WERI-Rb-1 (cell line): Measurements from ENCODE around the gene ABCE1.

Experiments used
- DNase-seq: peaks from one replicate; pipeline ENCODE4 v3.0.0-alpha.2; 2020
- H3K27ac ChIP-seq: fragments of 250-450 bp; sonication (Bioruptor Pico); 2 replicates; pipeline ENCODE4 v1.5.1; 2020; ENCODE audit warnings: mild to moderate bottlenecking, moderate library complexity
- H3K27me3 ChIP-seq: fragments of 250-450 bp; sonication (Bioruptor Pico); 2 replicates; pipeline ENCODE4 v1.5.1; 2021; ENCODE audit warnings: mild to moderate bottlenecking, low read depth, moderate library complexity; ENCODE audit not compliant: insufficient read depth, severe bottlenecking
- H3K36me3 ChIP-seq: fragments of 250-450 bp; sonication (Bioruptor Pico); 2 replicates; pipeline ENCODE4 v1.5.1; 2020; ENCODE audit warnings: mild to moderate bottlenecking, moderate library complexity
- H3K4me3 ChIP-seq: 2 replicates; pipeline ENCODE4 v1.5.1; 2011; ENCODE audit warnings: low read depth, mild to moderate bottlenecking, control low read depth, low read length
- H3K9me3 ChIP-seq: fragments of 250-450 bp; sonication (Bioruptor Pico); 2 replicates; pipeline ENCODE4 v1.5.1; 2021; ENCODE audit warnings: mild to moderate bottlenecking, moderate library complexity; ENCODE audit not compliant: severe bottlenecking
- CTCF ChIP-seq: IDR thresholded peaks from 2 replicates; pipeline ENCODE4 v1.5.1; 2011; ENCODE audit warnings: low read depth, mild to moderate bottlenecking, control low read depth, inconsistent platforms, low read length

ABCE1 gene

GRCh38 chr4:145058256-145058655, 39.9 kb upstream of the ABCE1 start:
- Histone ChIP-seq H3K36me3 (peaks cover 4% of the 10 kb centered on the region; the same call in 1 of the 2 replicates), H3K27ac (no peak overlapping the region), H3K27me3 (no peaks in the 10 kb centered on the region), H3K9me3 (no peaks in the 10 kb centered on the region), H3K4me3 (no peak overlapping the region)
- TF ChIP-seq CTCF, result no peak
- DNase-seq, result no peak

GRCh38 chr4:145061318-145061920, 36.7 kb upstream of the ABCE1 start:
- no peaks in the 10 kb centered on the region for H3K9me3 ChIP-seq
- peaks cover 4% of the 10 kb centered on the region; the same call in 1 of the 2 replicates for H3K36me3 ChIP-seq
- DNase-seq, result no peak
- TF ChIP-seq CTCF, result no peak
- no peaks in the 10 kb centered on the region for H3K27me3 ChIP-seq
- H3K4me3 ChIP-seq, result no peak overlapping the region
- H3K27ac ChIP-seq, result no peak overlapping the region

GRCh38 chr4:145066063-145066501, 32.0 kb upstream of the ABCE1 start:
- TF ChIP-seq CTCF, result no peak
- Histone ChIP-seq H3K27ac (no peak overlapping the region), H3K27me3 (no peaks in the 10 kb centered on the region), H3K9me3 (no peaks in the 10 kb centered on the region), H3K36me3 (peaks cover 4% of the 10 kb centered on the region), H3K4me3 (no peak overlapping the region)
- no peak for DNase-seq

- Histone ChIP-seq H3K4me3 (no peak overlapping the region), H3K27me3 (no peaks in the 10 kb centered on the region), H3K27ac (no peak overlapping the region), H3K36me3 (peaks cover under 1% of the 10 kb centered on the region; the same call in 1 of the 2 replicates), H3K9me3 (no peaks in the 10 kb centered on the region)
- no peak for DNase-seq
- TF ChIP-seq CTCF, result no peak
These were observed 28.8 kb upstream of the ABCE1 start for GRCh38 chr4:145069361-145069760.

GRCh38 chr4:145071560-145071959, 26.6 kb upstream of the ABCE1 start:
- no peak overlapping the region for H3K27ac ChIP-seq
- H3K4me3 ChIP-seq, result no peak overlapping the region
- no peaks in the 10 kb centered on the region for H3K9me3 ChIP-seq
- H3K27me3 ChIP-seq, result no peaks in the 10 kb centered on the region
- DNase-seq, result no peak
- H3K36me3 ChIP-seq, result peaks cover 11% of the 10 kb centered on the region
- TF ChIP-seq CTCF, result no peak
